Brain microvascular endothelial cell (primary cell): ENCODE data around the gene ADGRV1.

Experiments
- DNase-seq: peaks from one replicate; pipeline ENCODE4 v3.0.0-alpha.2; 2020
- H3K27ac ChIP-seq: fragments of 250-450 bp; sonication (Bioruptor Pico); 2 replicates; pipeline ENCODE4 v1.5.1; 2020; ENCODE audit warnings: mild to moderate bottlenecking, moderate library complexity
- H3K27me3 ChIP-seq: fragments of 250-450 bp; sonication (Bioruptor Pico); replicated peaks from 2 replicates; pipeline ENCODE4 v1.5.1; 2020; ENCODE audit warnings: mild to moderate bottlenecking
- H3K36me3 ChIP-seq: fragments of 250-450 bp; sonication (Bioruptor Pico); replicated peaks from 2 replicates; pipeline ENCODE4 v1.5.1; 2020; ENCODE audit warnings: mild to moderate bottlenecking
- H3K4me3 ChIP-seq: 2 replicates; pipeline ENCODE4 v1.5.1; 2011; ENCODE audit warnings: low read depth, mild to moderate bottlenecking, control low read depth, low read length, moderate library complexity
- CTCF ChIP-seq: IDR thresholded peaks from 2 replicates; pipeline ENCODE4 v1.5.1; 2011; ENCODE audit warnings: low read depth, mild to moderate bottlenecking, moderate library complexity, low read length, control low read depth, inconsistent platforms; ENCODE audit errors: missing control alignments
- in situ Hi-C: cut with HindIII; loops from 2 replicates; pipeline ENCODE4 v1.10.0; 2017; ENCODE audit warnings: low sequenced_read_pairs, low pct_ligation_motif_present

ADGRV1 gene

GRCh38 chr5:90949469-90950358 is 391.1 kb downstream of the ADGRV1 start:
- in situ Hi-C loops: no loop called here
- Histone ChIP-seq H3K36me3 (no peaks in the 10 kb centered on the region), H3K27me3 (no peaks in the 10 kb centered on the region), H3K4me3 (no peak overlapping the region), H3K27ac (no peak overlapping the region)
- no peak for TF ChIP-seq CTCF
- DNase-seq: no peak

GRCh38 chr5:90955001-90955635 is 396.5 kb downstream of the ADGRV1 start:
- no peak for DNase-seq
- in situ Hi-C loops: no loop called here
- no peak overlapping the region for H3K27ac ChIP-seq
- H3K4me3 ChIP-seq: no peak overlapping the region
- TF ChIP-seq CTCF: no peak
- no peaks in the 10 kb centered on the region for H3K27me3 ChIP-seq
- H3K36me3 ChIP-seq: no peaks in the 10 kb centered on the region

GRCh38 chr5:90956511-90957097 is 398.0 kb downstream of the ADGRV1 start:
- in situ Hi-C loops: no loop called here
- no peak overlapping the region for H3K4me3 ChIP-seq
- DNase-seq: no peak
- H3K27me3 ChIP-seq: no peaks in the 10 kb centered on the region
- no peak for TF ChIP-seq CTCF
- H3K36me3 ChIP-seq: no peaks in the 10 kb centered on the region
- H3K27ac ChIP-seq: no peak overlapping the region

- Histone ChIP-seq H3K27ac (no peak overlapping the region), H3K4me3 (no peak overlapping the region), H3K36me3 (no peaks in the 10 kb centered on the region), H3K27me3 (no peaks in the 10 kb centered on the region)
- DNase-seq: no peak
- in situ Hi-C loops: no loop called here
- TF ChIP-seq CTCF: no peak
These were observed 399.3 kb downstream of the ADGRV1 start for GRCh38 chr5:90957906-90958305.

- H3K36me3 ChIP-seq: no peaks in the 10 kb centered on the region
- H3K27ac ChIP-seq: no peak overlapping the region
- no peak for DNase-seq
- H3K4me3 ChIP-seq: no peak overlapping the region
- in situ Hi-C loops: no loop called here
- TF ChIP-seq CTCF: no peak
- no peaks in the 10 kb centered on the region for H3K27me3 ChIP-seq
These were observed 400.7 kb downstream of the ADGRV1 start for GRCh38 chr5:90959262-90959661.
